Measurements from ENCODE around the gene KRTAP4-12.
"Not testable (repeated sequence)": the region's sequence is repeated elsewhere in the genome, so short reads cannot be mapped to it uniquely, and the experiment has no call there.

Gene KRTAP4-12

GRCh38 chr17:41123991-41124371 is at the start of gene KRTAP4-12:
Gene KRTAP4-12 (minus strand): TSS chr17:41124182. CDS start chr17:41124122, 60 bp downstream.
- not testable (repeated sequence) for DNase-seq

GRCh38 chr17:41171886-41172285 is 47.9 kb upstream of the KRTAP4-12 start:
- DNase-seq: no peak

- DNase-seq: no peak
These were observed 44.1 kb upstream of the KRTAP4-12 start, which contains the start of gene KRTAP4-3 for GRCh38 chr17:41168121-41168520. Gene KRTAP4-3 (minus strand): TSS chr17:41168221. CDS start chr17:41168172, 49 bp downstream.

GRCh38 chr17:41167561-41167960 is 43.6 kb upstream of the KRTAP4-12 start:
- DNase-seq: no peak

DNA sequence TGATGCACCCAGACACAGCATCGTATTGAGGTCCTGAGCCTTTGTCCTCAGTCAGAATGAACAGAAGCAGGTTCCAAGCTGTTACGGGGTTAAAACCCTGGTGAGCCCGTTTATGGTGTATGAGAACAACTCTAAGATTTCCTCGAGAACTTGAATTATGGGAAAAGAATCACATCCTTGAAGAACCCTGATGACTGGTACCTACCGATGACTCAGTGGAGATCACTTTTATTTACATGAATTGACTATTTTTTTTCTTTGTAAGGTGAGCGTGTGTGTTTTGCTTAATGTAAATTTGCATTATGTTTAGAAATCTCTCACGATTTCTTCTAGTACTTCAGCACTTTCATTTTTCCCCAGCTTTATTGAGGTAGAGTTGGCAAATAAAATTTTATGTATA is 39.8 kb upstream of the KRTAP4-12 start:
- DNase-seq: no peak

GRCh38 chr17:41160648-41161047 is 36.7 kb upstream of the KRTAP4-12 start, which contains the start of gene KRTAP4-4:
Gene KRTAP4-4 (minus strand): TSS chr17:41160748. CDS start chr17:41160691, 57 bp downstream.
- DNase-seq: no peak

DNA sequence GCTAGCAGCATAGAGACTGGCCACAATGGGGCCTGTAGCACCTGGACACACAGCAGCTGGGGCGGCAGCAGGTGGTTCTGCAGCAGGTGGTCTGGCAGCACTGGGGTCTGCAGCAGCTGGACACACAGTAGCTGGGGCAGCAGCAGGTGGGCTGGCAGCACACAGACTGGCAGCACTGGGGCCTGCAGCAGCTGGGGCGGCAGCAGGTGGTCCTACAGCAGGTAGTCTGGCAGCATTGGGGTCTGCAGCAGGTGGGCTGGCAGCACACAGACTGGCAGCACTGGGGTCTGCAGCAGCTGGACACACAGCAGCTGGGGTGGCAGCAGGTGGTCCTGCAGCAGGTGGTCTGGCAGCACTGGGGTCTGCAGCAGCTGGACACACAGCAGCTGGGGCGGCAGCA is 36.2 kb upstream of the KRTAP4-12 start:
- DNase-seq: not testable (repeated sequence)

- no peak for DNase-seq
These were observed 29.9 kb upstream of the KRTAP4-12 start for GRCh38 chr17:41153856-41154255.

DNA sequence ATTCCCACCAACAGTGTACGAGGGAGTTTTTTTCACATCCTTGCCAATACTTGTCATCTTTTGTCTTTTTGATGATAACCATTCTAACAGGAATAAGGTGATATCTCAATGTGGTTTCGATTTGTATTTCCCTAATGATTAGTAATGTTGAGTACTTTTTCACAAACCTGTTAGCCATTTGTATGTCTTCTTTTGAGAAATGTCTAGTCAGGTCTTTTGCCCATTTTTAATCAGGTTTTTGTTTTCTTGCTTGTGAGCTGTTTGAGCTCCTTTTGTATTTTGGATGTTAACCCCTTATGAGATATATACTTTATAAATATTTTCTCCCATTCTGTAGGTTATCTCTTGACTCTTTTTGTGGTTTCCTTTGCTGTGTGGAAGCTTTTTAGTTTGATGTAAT is 27.5 kb upstream of the KRTAP4-12 start:
- no peak for DNase-seq

GRCh38 chr17:41150026-41150425 is 26.0 kb upstream of the KRTAP4-12 start:
- no peak for DNase-seq

DNA sequence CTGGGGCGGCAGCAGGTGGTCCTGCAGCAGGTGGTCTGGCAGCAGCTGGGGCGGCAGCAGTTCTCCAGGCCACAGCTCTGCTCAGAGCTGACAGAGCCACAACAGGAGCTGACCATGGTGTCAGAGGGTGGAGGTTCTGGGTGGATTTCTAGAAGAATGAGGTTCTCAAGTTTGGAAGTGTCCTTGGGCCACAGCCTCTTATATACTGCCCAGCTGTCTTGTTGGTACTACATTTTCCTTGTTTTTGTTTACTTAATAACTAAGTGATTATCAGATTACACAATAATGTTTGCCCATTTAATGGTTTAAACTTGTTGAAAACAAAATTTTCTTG is 25.6 kb upstream of the KRTAP4-12 start, which contains the start of gene KRTAP4-5:
Gene KRTAP4-5 (minus strand): TSS at position 174 of the 334 bp plus-strand sequence. CDS start 58 bp downstream, at position 116.
- DNase-seq: no peak

- DNase-seq: not testable (repeated sequence)
These were observed 25.1 kb upstream of the KRTAP4-12 start for GRCh38 chr17:41148971-41149651.

- no peak for DNase-seq
These were observed 23.7 kb upstream of the KRTAP4-12 start for GRCh38 chr17:41147531-41148204.

DNA sequence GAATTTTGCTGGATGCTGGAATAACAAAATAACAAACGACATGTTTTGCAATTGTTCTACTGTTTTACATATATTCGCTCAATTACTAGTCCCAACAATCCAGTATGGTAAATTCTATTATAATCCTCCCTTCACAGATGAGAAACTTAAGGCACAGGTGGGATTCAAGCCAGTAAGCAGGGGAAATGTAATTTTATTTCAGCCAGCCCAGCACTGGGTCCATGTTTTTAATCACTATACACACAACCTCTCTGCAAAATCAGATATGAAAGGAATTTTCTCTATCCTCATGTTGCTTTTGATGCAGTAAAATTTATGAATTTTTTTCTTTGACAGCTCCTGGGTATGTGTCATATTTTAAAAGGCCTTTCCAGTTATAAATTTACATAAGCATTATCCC is 21.3 kb upstream of the KRTAP4-12 start:
- no peak for DNase-seq

DNA sequence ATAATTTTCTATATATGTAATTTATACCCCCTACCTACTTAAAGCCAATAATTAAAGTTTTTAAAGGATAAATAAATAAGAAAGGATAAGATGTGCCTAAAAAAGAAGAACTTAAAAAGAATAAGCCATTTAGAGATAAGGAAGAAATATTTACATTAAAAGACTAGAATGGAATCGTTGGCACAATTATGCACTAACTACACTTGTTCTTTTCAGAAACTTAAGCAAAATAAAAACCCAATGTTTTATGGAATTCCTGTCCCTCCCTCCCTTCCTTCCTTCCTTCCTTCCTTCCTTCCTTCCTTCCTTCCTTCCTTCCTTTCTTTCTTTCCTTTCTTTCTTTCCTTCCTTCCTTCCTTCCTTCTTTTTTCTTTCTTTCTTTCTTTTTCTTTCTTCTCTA is 20.9 kb upstream of the KRTAP4-12 start:
- DNase-seq: no peak

DNA sequence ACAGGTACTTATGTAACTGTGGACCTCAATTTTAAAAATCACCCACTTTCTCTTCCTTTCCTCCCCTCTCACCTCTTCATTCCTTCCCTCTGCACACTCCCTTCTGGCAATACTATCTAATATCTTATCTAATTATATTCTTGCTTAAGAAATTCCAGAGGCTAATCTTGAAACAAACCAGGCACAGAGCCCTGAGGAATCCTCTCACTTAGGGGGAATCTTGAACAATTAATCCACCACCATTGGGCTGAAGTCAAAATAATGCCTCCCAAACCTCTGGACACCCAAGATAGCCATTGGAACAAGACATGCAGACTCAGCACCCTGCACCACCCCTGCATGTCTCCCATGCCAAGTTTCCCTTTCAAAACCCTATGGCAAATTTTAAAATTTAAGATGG is 17.4 kb upstream of the KRTAP4-12 start:
- no peak for DNase-seq

DNA sequence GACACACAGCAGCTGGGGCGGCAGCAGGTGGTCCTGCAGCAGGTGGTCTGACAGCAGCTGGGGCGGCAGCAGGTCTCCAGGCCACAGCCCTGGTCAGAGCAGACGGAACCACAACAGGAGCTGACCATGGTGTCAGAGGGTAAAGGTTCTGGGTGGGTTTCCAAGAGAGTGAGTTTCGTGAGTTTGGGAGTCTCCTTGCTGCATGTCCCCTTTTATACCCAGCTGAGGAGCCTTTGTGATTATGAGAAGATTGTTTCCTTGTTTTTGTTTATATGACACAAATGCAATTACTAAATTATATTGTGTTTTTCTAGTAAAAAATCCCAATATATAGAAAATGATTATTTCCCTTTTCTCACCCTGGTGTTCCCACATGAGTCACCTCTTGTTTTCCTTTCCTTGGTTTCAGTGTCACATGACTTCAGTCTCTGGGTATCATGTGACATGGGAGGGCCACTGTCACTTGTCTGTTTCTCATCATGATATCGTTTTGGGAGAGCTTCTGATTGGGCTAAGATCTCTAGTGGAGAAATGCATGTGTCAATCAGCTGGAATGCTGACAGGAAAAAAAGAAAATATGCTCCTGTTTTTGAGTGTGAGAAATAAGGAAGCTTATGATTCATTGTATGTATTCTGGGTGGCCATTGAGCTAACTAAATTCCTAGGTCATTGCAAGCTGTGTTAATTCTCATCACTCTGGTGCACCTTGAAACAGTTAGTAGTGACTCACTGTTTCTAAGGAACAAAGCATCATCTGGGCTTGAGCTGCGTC is 16.6 kb upstream of the KRTAP4-12 start, which contains the start of gene KRTAP4-6:
Gene KRTAP4-6 (minus strand): TSS at position 185 of the 772 bp plus-strand sequence. CDS start 57 bp downstream, at position 128.
- DNase-seq: no peak

DNA sequence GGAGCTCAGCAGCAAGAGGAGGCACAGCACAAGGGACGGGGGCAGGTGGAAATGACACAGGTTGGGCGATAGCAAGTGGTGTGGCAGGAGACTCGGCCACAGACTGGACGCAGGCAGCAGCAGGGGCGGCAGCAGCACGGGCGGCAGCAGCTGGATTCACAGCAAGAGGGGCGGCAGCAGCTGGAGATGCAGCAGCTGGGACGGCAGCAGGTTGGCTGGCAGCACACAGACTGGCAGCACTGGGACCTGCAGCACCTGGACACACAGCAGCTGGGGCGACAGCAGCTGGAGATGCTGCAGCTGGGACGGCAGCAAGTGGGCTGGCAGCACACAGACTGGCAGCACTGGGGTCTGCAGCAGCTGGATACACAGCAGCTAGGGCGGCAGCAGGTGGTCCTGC is 15.9 kb upstream of the KRTAP4-12 start:
- not testable (repeated sequence) for DNase-seq

DNA sequence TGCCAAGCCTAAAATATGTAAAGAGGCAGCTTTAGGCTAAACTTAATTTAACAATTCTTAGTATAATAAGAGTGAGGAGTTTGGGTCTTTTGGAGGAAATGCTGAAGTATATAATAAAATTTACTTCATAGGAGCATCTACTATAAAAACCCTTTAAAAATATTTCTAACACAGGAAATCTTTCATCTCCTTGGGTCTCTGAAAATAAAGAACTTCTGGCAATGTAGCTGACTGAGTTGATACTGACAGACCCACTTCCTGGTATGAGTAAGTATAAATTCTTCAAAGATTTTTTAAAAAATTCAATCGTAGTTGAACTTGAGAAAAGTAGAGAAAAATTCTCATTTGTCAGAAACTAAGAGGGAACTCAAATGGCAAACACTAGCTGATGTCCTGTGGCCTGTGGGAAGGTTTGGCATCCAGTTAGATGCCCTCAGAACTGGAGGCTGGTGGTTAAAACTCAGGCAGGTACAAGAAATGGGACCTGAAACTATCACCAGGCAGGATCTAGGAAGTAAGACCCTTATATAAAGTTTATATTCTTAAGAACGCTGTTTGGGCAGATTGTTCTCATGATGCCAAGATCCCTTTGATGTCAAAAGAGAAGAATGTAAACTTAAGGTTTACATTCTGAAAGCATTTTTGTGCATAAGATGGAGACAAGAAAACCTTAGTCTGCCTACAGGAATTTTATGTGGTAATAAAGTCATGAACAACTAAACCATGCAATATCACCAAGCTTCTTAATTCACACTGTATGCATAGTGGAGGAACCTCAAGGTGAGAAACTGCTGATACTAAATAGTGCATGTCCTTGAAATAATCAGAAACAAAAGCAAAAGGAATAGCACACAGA is 10.1 kb upstream of the KRTAP4-12 start:
- no peak for DNase-seq

- DNase-seq: no peak
These were observed 8.0 kb upstream of the KRTAP4-12 start for GRCh38 chr17:41131979-41132378.

- no peak for DNase-seq
These were observed 3.4 kb upstream of the KRTAP4-12 start for GRCh38 chr17:41127371-41127770.

GRCh38 chr17:41126412-41126811 is 2.4 kb upstream of the KRTAP4-12 start:
- DNase-seq: no peak

Measured in activated effector memory CD4-positive, alpha-beta T cell treated with anti-CD3 and anti-CD28 coated beads, Interleukin-2, amount 50 U/mL, for 16 hours (primary cell).